ENCODE data around the gene HSP90AA1. TPM values are rescaled to one million over a fixed set of nuclear protein-coding genes. Genes with fewer than 3 reads are reported as not detected.

The HSP90AA1 gene
- total RNA-seq, 1 donor from 2014 or later = 74.6 TPM

GRCh38 chr14:102057480-102058114 lies 29.2 kb downstream of the HSP90AA1 start:
- no peak overlapping the region for H3K4me3 ChIP-seq (ENCODE audit: low read length in 3 of 3)
- H3K27me3 ChIP-seq (ENCODE audit: control insufficient read depth in 3 of 3, insufficient read depth in 3 of 3, low read length in 3 of 3) = peaks cover 0 to 3% (median 0%) of the 10 kb centered on the region in 3 donors
- H3K36me3 ChIP-seq (ENCODE audit: control insufficient read depth in 3 of 3, insufficient read depth in 3 of 3, low read length in 3 of 3) = peaks cover 1 to 7% (median 2%) of the 10 kb centered on the region in 3 donors
- H3K27ac ChIP-seq (ENCODE audit: low read depth, low read length) = no peak overlapping the region
- H3K4me1 ChIP-seq (ENCODE audit: control insufficient read depth in 3 of 3, insufficient read depth in 3 of 3, low read length in 3 of 3) = no peaks in the 10 kb centered on the region
- H3K9ac ChIP-seq (ENCODE audit: low read depth in 1 of 3, low read length in 3 of 3) = no peak overlapping the region
- H3K9me3 ChIP-seq (ENCODE audit: control insufficient read depth in 3 of 3, low read length in 3 of 3) = no peaks in the 10 kb centered on the region

DNA sequence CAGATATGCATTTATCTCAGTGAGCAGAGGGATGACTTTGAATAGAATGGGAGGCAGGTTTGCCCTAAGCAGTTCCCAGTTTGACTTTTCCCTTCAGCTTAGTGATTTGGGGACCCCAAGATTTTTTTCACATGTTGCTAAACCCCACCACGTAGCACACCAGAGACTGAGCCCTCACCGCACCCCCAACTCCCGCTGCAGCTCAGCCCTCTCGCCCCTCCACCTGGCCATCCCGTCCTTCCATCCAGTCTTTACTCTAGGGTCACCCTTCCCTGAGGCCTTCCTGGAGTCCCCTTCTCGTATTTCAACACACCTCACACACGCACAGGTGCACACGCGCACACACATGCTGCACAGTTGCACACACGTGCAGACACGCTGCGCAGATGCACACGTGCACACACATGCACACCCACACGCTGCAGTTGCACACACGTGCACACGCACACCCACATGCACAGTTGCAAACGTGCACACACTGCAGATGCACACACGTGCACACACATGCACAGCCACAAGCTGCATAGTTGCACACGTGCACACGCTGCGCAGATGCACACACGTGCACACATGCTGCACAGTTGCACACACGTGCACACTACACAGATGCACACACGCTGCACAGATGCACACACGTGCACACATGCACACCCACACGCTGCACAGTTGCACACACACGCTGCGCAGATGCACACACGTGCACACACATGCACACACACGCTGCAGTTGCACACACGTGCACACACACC lies 30.0 kb downstream of the HSP90AA1 start:
- Histone ChIP-seq H3K4me3 (ENCODE audit: low read length in 3 of 3) (peak overlapping the region in 1 of 3 donors; percentile 22), H3K9ac (ENCODE audit: low read depth in 1 of 3, low read length in 3 of 3) (peak overlapping the region in 1 of 3 donors; percentile 8), H3K4me1 (ENCODE audit: control insufficient read depth in 3 of 3, insufficient read depth in 3 of 3, low read length in 3 of 3) (no peaks in the 10 kb centered on the region), H3K36me3 (ENCODE audit: control insufficient read depth in 3 of 3, insufficient read depth in 3 of 3, low read length in 3 of 3) (peaks cover 4 to 11% (median 5%) of the 10 kb centered on the region in 3 donors), H3K9me3 (ENCODE audit: control insufficient read depth in 3 of 3, low read length in 3 of 3) (no peaks in the 10 kb centered on the region), H3K27me3 (ENCODE audit: control insufficient read depth in 3 of 3, insufficient read depth in 3 of 3, low read length in 3 of 3) (peaks cover 0 to 3% (median 0%) of the 10 kb centered on the region in 3 donors), H3K27ac (ENCODE audit: low read depth, low read length) (no peak overlapping the region)

- Histone ChIP-seq H3K4me3 (ENCODE audit: low read length in 3 of 3) (no peak overlapping the region), H3K36me3 (ENCODE audit: control insufficient read depth in 3 of 3, insufficient read depth in 3 of 3, low read length in 3 of 3) (peaks cover 4 to 20% (median 13%) of the 10 kb centered on the region in 3 donors), H3K27ac (ENCODE audit: low read depth, low read length) (no peak overlapping the region), H3K9ac (ENCODE audit: low read depth in 1 of 3, low read length in 3 of 3) (no peak overlapping the region), H3K9me3 (ENCODE audit: control insufficient read depth in 3 of 3, low read length in 3 of 3) (no peaks in the 10 kb centered on the region), H3K4me1 (ENCODE audit: control insufficient read depth in 3 of 3, insufficient read depth in 3 of 3, low read length in 3 of 3) (peaks cover 5 to 7% (median 6%) of the 10 kb centered on the region in 3 donors), H3K27me3 (ENCODE audit: control insufficient read depth in 3 of 3, insufficient read depth in 3 of 3, low read length in 3 of 3) (peaks cover 0 to 3% (median 0%) of the 10 kb centered on the region in 3 donors)
These were observed 31.5 kb downstream of the HSP90AA1 start for GRCh38 chr14:102055181-102055901.

GRCh38 chr14:102052522-102052921 lies 34.3 kb downstream of the HSP90AA1 start:
- H3K27ac ChIP-seq (ENCODE audit: low read depth, low read length) = no peak overlapping the region
- no peak overlapping the region for H3K4me3 ChIP-seq (ENCODE audit: low read length in 3 of 3)
- H3K9me3 ChIP-seq (ENCODE audit: control insufficient read depth in 3 of 3, low read length in 3 of 3) = no peaks in the 10 kb centered on the region
- peaks cover 30 to 48% (median 41%) of the 10 kb centered on the region in 3 donors for H3K36me3 ChIP-seq (ENCODE audit: control insufficient read depth in 3 of 3, insufficient read depth in 3 of 3, low read length in 3 of 3)
- peaks cover 15 to 18% (median 15%) of the 10 kb centered on the region in 3 donors for H3K4me1 ChIP-seq (ENCODE audit: control insufficient read depth in 3 of 3, insufficient read depth in 3 of 3, low read length in 3 of 3)
- H3K27me3 ChIP-seq (ENCODE audit: control insufficient read depth in 3 of 3, insufficient read depth in 3 of 3, low read length in 3 of 3) = no peaks in the 10 kb centered on the region
- no peak overlapping the region for H3K9ac ChIP-seq (ENCODE audit: low read depth in 1 of 3, low read length in 3 of 3)

- Histone ChIP-seq H3K4me1 (ENCODE audit: control insufficient read depth in 3 of 3, insufficient read depth in 3 of 3, low read length in 3 of 3) (peaks cover 24 to 27% (median 27%) of the 10 kb centered on the region in 3 donors), H3K9ac (ENCODE audit: low read depth in 1 of 3, low read length in 3 of 3) (peak overlapping the region in 1 of 3 donors; percentile 28), H3K36me3 (ENCODE audit: control insufficient read depth in 3 of 3, insufficient read depth in 3 of 3, low read length in 3 of 3) (peaks cover 33 to 45% (median 41%) of the 10 kb centered on the region in 3 donors), H3K27ac (ENCODE audit: low read depth, low read length) (no peak overlapping the region), H3K27me3 (ENCODE audit: control insufficient read depth in 3 of 3, insufficient read depth in 3 of 3, low read length in 3 of 3) (no peaks in the 10 kb centered on the region), H3K4me3 (ENCODE audit: low read length in 3 of 3) (no peak overlapping the region), H3K9me3 (ENCODE audit: control insufficient read depth in 3 of 3, low read length in 3 of 3) (no peaks in the 10 kb centered on the region)
These were observed 36.2 kb downstream of the HSP90AA1 start for GRCh38 chr14:102050625-102051024.

- peaks cover 33 to 45% (median 41%) of the 10 kb centered on the region in 3 donors for H3K36me3 ChIP-seq (ENCODE audit: control insufficient read depth in 3 of 3, insufficient read depth in 3 of 3, low read length in 3 of 3)
- peak overlapping the region in 1 of 3 donors; percentile 64 for H3K9ac ChIP-seq (ENCODE audit: low read depth in 1 of 3, low read length in 3 of 3)
- no peaks in the 10 kb centered on the region for H3K9me3 ChIP-seq (ENCODE audit: control insufficient read depth in 3 of 3, low read length in 3 of 3)
- no peaks in the 10 kb centered on the region for H3K27me3 ChIP-seq (ENCODE audit: control insufficient read depth in 3 of 3, insufficient read depth in 3 of 3, low read length in 3 of 3)
- H3K4me1 ChIP-seq (ENCODE audit: control insufficient read depth in 3 of 3, insufficient read depth in 3 of 3, low read length in 3 of 3) = peaks cover 24 to 28% (median 27%) of the 10 kb centered on the region in 3 donors
- H3K4me3 ChIP-seq (ENCODE audit: low read length in 3 of 3) = no peak overlapping the region
- H3K27ac ChIP-seq (ENCODE audit: low read depth, low read length) = no peak overlapping the region
These were observed 36.8 kb downstream of the HSP90AA1 start for GRCh38 chr14:102050026-102050405.

DNA sequence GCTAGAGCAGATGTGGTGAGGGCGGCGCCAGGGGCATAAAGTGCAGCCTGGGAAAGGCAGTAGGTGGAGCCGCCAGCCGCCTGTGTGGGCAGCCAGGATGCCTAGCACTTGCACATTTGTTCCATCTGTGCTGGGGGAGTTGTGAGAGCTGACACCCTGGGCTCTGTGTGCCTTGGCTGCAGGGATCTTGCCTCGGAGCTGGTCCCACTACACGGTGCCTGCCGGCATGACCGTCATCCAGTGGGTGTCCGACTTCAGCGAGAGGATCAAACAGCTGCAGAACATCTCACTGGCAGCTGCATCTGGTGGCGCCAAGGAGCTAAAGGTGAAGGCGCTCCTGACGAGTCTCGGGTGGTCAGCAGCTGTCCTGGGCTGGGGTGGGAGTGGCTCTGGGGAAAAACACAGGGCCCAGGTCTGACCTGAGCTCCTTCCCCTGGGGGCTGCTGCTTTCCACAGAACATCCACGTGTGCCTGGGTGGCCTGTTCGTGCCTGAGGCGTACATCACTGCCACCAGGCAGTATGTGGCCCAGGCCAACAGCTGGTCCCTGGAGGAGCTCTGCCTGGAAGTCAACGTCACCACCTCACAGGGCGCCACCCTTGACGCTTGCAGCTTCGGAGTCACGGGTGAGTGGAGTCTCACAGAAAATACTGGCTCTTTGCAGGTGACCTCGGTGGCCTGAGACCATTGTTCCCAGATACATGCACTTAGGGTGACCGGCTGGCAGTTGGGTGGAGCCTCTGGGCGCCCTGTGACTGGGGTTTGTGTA lies 37.4 kb downstream of the HSP90AA1 start:
- Histone ChIP-seq H3K9ac (ENCODE audit: low read depth in 1 of 3, low read length in 3 of 3) (peak overlapping the region in 1 of 3 donors; percentile 64), H3K4me3 (ENCODE audit: low read length in 3 of 3) (no peak overlapping the region), H3K27ac (ENCODE audit: low read depth, low read length) (no peak overlapping the region), H3K27me3 (ENCODE audit: control insufficient read depth in 3 of 3, insufficient read depth in 3 of 3, low read length in 3 of 3) (no peaks in the 10 kb centered on the region), H3K4me1 (ENCODE audit: control insufficient read depth in 3 of 3, insufficient read depth in 3 of 3, low read length in 3 of 3) (peaks cover 24 to 30% (median 27%) of the 10 kb centered on the region in 3 donors), H3K36me3 (ENCODE audit: control insufficient read depth in 3 of 3, insufficient read depth in 3 of 3, low read length in 3 of 3) (peaks cover 38 to 49% (median 46%) of the 10 kb centered on the region in 3 donors), H3K9me3 (ENCODE audit: control insufficient read depth in 3 of 3, low read length in 3 of 3) (no peaks in the 10 kb centered on the region)

DNA sequence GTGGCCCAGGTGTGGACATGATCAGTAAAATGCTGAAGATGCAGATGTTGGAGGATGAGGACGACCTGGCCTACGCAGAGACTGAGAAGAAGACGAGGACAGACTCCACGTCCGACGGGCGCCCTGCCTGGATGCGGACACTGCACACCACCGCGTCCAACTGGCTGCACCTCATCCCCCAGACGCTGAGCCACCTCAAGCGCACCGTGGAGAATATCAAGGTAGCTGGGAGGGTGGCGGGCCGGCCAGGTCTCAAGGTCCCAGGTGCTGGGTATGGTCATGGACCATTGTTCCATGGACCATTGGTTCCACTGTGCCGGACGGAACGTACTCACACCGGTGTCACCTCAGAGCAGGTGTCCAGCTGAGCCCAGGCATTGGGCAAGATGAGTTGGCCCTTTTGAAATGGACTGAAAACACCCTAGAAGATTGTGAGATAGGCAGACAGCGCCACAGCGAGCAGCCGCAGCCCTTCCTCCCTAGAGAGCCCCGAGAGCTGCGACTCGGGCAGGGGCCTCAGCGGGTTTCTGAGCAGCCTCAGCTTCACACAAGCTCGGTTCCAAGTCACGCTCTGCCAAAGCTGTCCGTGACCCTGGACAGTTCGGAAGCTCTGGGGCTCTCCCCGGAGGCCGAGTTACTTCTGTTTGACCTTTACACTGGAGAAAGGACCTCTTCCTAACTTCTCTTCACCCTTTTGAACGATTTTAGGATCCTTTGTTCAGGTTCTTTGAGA lies 38.9 kb downstream of the HSP90AA1 start:
- H3K4me3 ChIP-seq (ENCODE audit: low read length in 3 of 3) = no peak overlapping the region
- H3K27me3 ChIP-seq (ENCODE audit: control insufficient read depth in 3 of 3, insufficient read depth in 3 of 3, low read length in 3 of 3) = no peaks in the 10 kb centered on the region
- no peak overlapping the region for H3K27ac ChIP-seq (ENCODE audit: low read depth, low read length)
- no peaks in the 10 kb centered on the region for H3K9me3 ChIP-seq (ENCODE audit: control insufficient read depth in 3 of 3, low read length in 3 of 3)
- H3K4me1 ChIP-seq (ENCODE audit: control insufficient read depth in 3 of 3, insufficient read depth in 3 of 3, low read length in 3 of 3) = peaks cover 36 to 43% (median 38%) of the 10 kb centered on the region in 3 donors
- no peak overlapping the region for H3K9ac ChIP-seq (ENCODE audit: low read depth in 1 of 3, low read length in 3 of 3)
- H3K36me3 ChIP-seq (ENCODE audit: control insufficient read depth in 3 of 3, insufficient read depth in 3 of 3, low read length in 3 of 3) = peaks cover 51 to 59% (median 56%) of the 10 kb centered on the region in 3 donors

Measured in skeletal muscle tissue (tissue), 4 donors.